Measurements from ENCODE around the gene DMRTC1B.
"Not testable (repeated sequence)": the region's sequence is repeated elsewhere in the genome, so short reads cannot be mapped to it uniquely, and the experiment has no call there.

DNA sequence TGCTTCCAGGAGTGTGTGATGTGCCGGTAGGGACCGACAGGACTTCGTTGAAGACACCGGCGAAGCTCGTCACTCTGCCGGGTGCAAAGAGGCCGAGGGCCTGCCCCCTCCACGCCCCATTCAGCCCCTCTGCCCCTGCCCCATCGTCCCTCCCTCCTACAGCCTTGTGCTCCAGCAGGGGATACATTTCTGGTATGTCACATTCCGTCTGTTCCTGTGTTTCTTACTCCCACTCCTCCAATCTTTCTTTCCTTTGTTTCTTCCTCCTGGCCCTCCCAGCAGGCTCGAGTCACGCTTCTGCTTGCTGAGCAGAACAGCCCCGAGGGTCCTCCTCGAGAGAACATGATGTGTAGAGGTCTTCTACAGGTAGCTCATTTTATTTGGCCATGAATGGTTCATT, 5.9 kb downstream of the DMRTC1B start, which contains the start of gene FAM236B:
- TF ChIP-seq, protein P1, sequence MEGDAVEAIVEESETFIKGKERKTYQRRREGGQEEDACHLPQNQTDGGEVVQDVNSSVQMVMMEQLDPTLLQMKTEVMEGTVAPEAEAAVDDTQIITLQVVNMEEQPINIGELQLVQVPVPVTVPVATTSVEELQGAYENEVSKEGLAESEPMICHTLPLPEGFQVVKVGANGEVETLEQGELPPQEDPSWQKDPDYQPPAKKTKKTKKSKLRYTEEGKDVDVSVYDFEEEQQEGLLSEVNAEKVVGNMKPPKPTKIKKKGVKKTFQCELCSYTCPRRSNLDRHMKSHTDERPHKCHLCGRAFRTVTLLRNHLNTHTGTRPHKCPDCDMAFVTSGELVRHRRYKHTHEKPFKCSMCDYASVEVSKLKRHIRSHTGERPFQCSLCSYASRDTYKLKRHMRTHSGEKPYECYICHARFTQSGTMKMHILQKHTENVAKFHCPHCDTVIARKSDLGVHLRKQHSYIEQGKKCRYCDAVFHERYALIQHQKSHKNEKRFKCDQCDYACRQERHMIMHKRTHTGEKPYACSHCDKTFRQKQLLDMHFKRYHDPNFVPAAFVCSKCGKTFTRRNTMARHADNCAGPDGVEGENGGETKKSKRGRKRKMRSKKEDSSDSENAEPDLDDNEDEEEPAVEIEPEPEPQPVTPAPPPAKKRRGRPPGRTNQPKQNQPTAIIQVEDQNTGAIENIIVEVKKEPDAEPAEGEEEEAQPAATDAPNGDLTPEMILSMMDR (IDR thresholded peaks at IDR 0.05) = not testable (repeated sequence)
- not testable (repeated sequence) for TF ChIP-seq POLR2A, EP300 (IDR thresholded peaks at IDR 0.05)
